Measurements from ENCODE around the gene IL6R.
"Not testable (repeated sequence)": the region's sequence is repeated elsewhere in the genome, so short reads cannot be mapped to it uniquely, and the experiment has no call there.

DNA sequence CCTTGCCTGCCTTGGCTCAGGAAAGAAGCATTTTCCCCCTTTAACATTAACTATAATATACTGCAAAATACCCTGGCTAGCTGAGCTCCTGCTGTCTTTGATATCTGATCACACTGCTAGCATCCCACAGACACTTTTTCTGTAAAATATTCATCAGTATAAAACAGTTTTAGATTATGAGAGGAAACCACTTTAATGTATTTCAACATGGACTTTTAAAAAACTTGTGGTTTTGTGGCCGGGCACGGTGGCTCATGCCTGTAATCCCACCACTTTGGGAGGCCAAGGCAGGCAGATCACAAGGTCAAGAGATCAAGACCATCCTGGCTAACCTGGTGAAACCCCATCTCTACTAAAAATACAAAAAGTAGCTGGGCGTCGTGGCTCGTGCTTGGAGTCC lies 81.6 kb downstream of the IL6R start:
- TF ChIP-seq POLR2A, POLR2AphosphoS5 (IDR thresholded peaks at IDR 0.05): not testable (repeated sequence)
- TF ChIP-seq, protein P1, sequence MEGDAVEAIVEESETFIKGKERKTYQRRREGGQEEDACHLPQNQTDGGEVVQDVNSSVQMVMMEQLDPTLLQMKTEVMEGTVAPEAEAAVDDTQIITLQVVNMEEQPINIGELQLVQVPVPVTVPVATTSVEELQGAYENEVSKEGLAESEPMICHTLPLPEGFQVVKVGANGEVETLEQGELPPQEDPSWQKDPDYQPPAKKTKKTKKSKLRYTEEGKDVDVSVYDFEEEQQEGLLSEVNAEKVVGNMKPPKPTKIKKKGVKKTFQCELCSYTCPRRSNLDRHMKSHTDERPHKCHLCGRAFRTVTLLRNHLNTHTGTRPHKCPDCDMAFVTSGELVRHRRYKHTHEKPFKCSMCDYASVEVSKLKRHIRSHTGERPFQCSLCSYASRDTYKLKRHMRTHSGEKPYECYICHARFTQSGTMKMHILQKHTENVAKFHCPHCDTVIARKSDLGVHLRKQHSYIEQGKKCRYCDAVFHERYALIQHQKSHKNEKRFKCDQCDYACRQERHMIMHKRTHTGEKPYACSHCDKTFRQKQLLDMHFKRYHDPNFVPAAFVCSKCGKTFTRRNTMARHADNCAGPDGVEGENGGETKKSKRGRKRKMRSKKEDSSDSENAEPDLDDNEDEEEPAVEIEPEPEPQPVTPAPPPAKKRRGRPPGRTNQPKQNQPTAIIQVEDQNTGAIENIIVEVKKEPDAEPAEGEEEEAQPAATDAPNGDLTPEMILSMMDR (IDR thresholded peaks at IDR 0.05), result not testable (repeated sequence)
